Measurements from ENCODE around the gene LRRC7.
"Not testable (repeated sequence)": the region's sequence is repeated elsewhere in the genome, so short reads cannot be mapped to it uniquely, and the experiment has no call there.

The LRRC7 gene

GRCh38 chr1:69947837-69948236 lies 380.1 kb downstream of the LRRC7 start:
- no peak overlapping the region for H3K4me3 Mint-ChIP-seq
- H3K27me3 Mint-ChIP-seq, result no peaks in the 10 kb centered on the region
- ATAC-seq (no peak), DNase-seq (no peak)
- no peak overlapping the region for H3K27ac Mint-ChIP-seq
- H3K4me1 Mint-ChIP-seq, result no peaks in the 10 kb centered on the region
- H3K9me3 Mint-ChIP-seq, result peaks cover 12% of the 10 kb centered on the region in 2 donors

- peaks cover 4 to 13% of the 10 kb centered on the region in 2 donors for H3K9me3 Mint-ChIP-seq
- no peak for DNase-seq
- H3K27ac Mint-ChIP-seq, result no peak overlapping the region
- H3K4me3 Mint-ChIP-seq, result no peak overlapping the region
- H3K27me3 Mint-ChIP-seq, result no peaks in the 10 kb centered on the region
- no peaks in the 10 kb centered on the region for H3K4me1 Mint-ChIP-seq
- ATAC-seq, result no peak
These were observed 385.0 kb downstream of the LRRC7 start for GRCh38 chr1:69952676-69953075.

GRCh38 chr1:69962452-69962851 lies 394.7 kb downstream of the LRRC7 start:
- peaks cover 26 to 28% of the 10 kb centered on the region in 2 donors for H3K9me3 Mint-ChIP-seq
- not testable (repeated sequence) for DNase-seq, H3K4me3 Mint-ChIP-seq, H3K27me3 Mint-ChIP-seq, H3K27ac Mint-ChIP-seq, H3K4me1 Mint-ChIP-seq, ATAC-seq

- no peaks in the 10 kb centered on the region for H3K4me1 Mint-ChIP-seq
- H3K9me3 Mint-ChIP-seq, result peaks cover 17 to 51% of the 10 kb centered on the region in 2 donors
- H3K4me3 Mint-ChIP-seq, result no peak overlapping the region
- DNase-seq (no peak), ATAC-seq (no peak)
- no peaks in the 10 kb centered on the region for H3K27me3 Mint-ChIP-seq
- no peak overlapping the region for H3K27ac Mint-ChIP-seq
These were observed 399.6 kb downstream of the LRRC7 start for GRCh38 chr1:69967245-69967766.

- Mint-ChIP-seq H3K27me3 (no peaks in the 10 kb centered on the region), H3K27ac (peak overlapping the region in 1 of 2 donors; percentile 37), H3K9me3 (peaks cover 0 to 16% of the 10 kb centered on the region in 2 donors), H3K4me3 (no peak overlapping the region), H3K4me1 (no peaks in the 10 kb centered on the region)
- DNase-seq (no peak), ATAC-seq (no peak)
These were observed 409.2 kb downstream of the LRRC7 start for GRCh38 chr1:69976896-69977295.

GRCh38 chr1:69982992-69983391 lies 415.3 kb downstream of the LRRC7 start:
- no peaks in the 10 kb centered on the region for H3K9me3 Mint-ChIP-seq
- no peaks in the 10 kb centered on the region for H3K27me3 Mint-ChIP-seq
- no peak for ATAC-seq
- H3K4me1 Mint-ChIP-seq, result no peaks in the 10 kb centered on the region
- no peak for DNase-seq
- no peak overlapping the region for H3K27ac Mint-ChIP-seq
- H3K4me3 Mint-ChIP-seq, result no peak overlapping the region

GRCh38 chr1:69985376-69985775 lies 417.7 kb downstream of the LRRC7 start:
- Mint-ChIP-seq H3K4me1 (no peaks in the 10 kb centered on the region), H3K27me3 (no peaks in the 10 kb centered on the region), H3K27ac (no peak overlapping the region), H3K9me3 (no peaks in the 10 kb centered on the region), H3K4me3 (no peak overlapping the region)
- DNase-seq (no peak), ATAC-seq (no peak)

GRCh38 chr1:69985901-69986439 lies 418.2 kb downstream of the LRRC7 start:
- DNase-seq (no peak), ATAC-seq (no peak)
- H3K27me3 Mint-ChIP-seq, result no peaks in the 10 kb centered on the region
- no peak overlapping the region for H3K4me3 Mint-ChIP-seq
- no peaks in the 10 kb centered on the region for H3K9me3 Mint-ChIP-seq
- H3K27ac Mint-ChIP-seq, result no peak overlapping the region
- no peaks in the 10 kb centered on the region for H3K4me1 Mint-ChIP-seq

GRCh38 chr1:69987881-69988280 lies 420.2 kb downstream of the LRRC7 start:
- Mint-ChIP-seq H3K27me3 (no peaks in the 10 kb centered on the region), H3K4me1 (no peaks in the 10 kb centered on the region), H3K27ac (no peak overlapping the region), H3K9me3 (no peaks in the 10 kb centered on the region), H3K4me3 (no peak overlapping the region)
- ATAC-seq, result no peak
- DNase-seq, result no peak

GRCh38 chr1:69991644-69992043 lies 423.9 kb downstream of the LRRC7 start:
- ATAC-seq, result no peak

GRCh38 chr1:69992594-69992993 lies 424.9 kb downstream of the LRRC7 start:
- Mint-ChIP-seq H3K4me3 (no peak overlapping the region), H3K9me3 (no peaks in the 10 kb centered on the region)

More at GRCh38 chr1:69991644-69992043, 423.9 kb downstream of the LRRC7 start:
- H3K27me3 Mint-ChIP-seq, result no peaks in the 10 kb centered on the region
- no peak overlapping the region for H3K27ac Mint-ChIP-seq
- no peak overlapping the region for H3K4me3 Mint-ChIP-seq
- H3K4me1 Mint-ChIP-seq, result no peaks in the 10 kb centered on the region
- DNase-seq, result no peak
- H3K9me3 Mint-ChIP-seq, result no peaks in the 10 kb centered on the region

GRCh38 chr1:69993810-69994209 lies 426.1 kb downstream of the LRRC7 start:
- Mint-ChIP-seq H3K4me1 (no peaks in the 10 kb centered on the region), H3K9me3 (peaks cover 0 to 4% of the 10 kb centered on the region in 2 donors), H3K4me3 (no peak overlapping the region), H3K27me3 (no peaks in the 10 kb centered on the region), H3K27ac (no peak overlapping the region)
- ATAC-seq (no peak), DNase-seq (no peak)

More at GRCh38 chr1:69992594-69992993, 424.9 kb downstream of the LRRC7 start:
- Mint-ChIP-seq H3K4me1 (no peaks in the 10 kb centered on the region), H3K27ac (no peak overlapping the region), H3K27me3 (no peaks in the 10 kb centered on the region)
- ATAC-seq (no peak), DNase-seq (no peak)

- Mint-ChIP-seq H3K4me3 (no peak overlapping the region), H3K9me3 (peaks cover 0 to 4% of the 10 kb centered on the region in 2 donors), H3K27me3 (no peaks in the 10 kb centered on the region), H3K4me1 (no peaks in the 10 kb centered on the region), H3K27ac (no peak overlapping the region)
- ATAC-seq (no peak), DNase-seq (no peak)
These were observed 426.5 kb downstream of the LRRC7 start for GRCh38 chr1:69994241-69994640.

- H3K9me3 Mint-ChIP-seq, result peaks cover 0 to 4% of the 10 kb centered on the region in 2 donors
- H3K4me3 Mint-ChIP-seq, result no peak overlapping the region
- no peak for DNase-seq
- no peaks in the 10 kb centered on the region for H3K27me3 Mint-ChIP-seq
- no peak for ATAC-seq
- no peaks in the 10 kb centered on the region for H3K4me1 Mint-ChIP-seq
- H3K27ac Mint-ChIP-seq, result no peak overlapping the region
These were observed 431.1 kb downstream of the LRRC7 start for GRCh38 chr1:69998847-69999246.

- Mint-ChIP-seq H3K27ac (no peak overlapping the region), H3K4me3 (no peak overlapping the region), H3K27me3 (no peaks in the 10 kb centered on the region), H3K4me1 (no peaks in the 10 kb centered on the region), H3K9me3 (no peaks in the 10 kb centered on the region)
- DNase-seq, result no peak
- ATAC-seq, result no peak
These were observed 435.6 kb downstream of the LRRC7 start for GRCh38 chr1:70003211-70003908.

- Mint-ChIP-seq H3K4me3 (no peak overlapping the region), H3K9me3 (no peaks in the 10 kb centered on the region), H3K27me3 (no peaks in the 10 kb centered on the region), H3K27ac (no peak overlapping the region), H3K4me1 (no peaks in the 10 kb centered on the region)
- ATAC-seq (no peak), DNase-seq (no peak)
These were observed 437.8 kb downstream of the LRRC7 start for GRCh38 chr1:70005386-70006034.
